Esophagus muscularis mucosa (tissue), 4 donors: ENCODE results near the gene NPTN. TPM values are rescaled to one million over a fixed set of nuclear protein-coding genes. Genes with fewer than 3 reads are reported as not detected.

Source experiments
- DNase-seq: peaks from one replicate; pipeline ENCODE4 v3.0.0-alpha.2; 2017; ENCODE audit errors: extremely low spot score
- H3K27ac ChIP-seq, 4 donors: fragments of 200-600 bp; sonication (generic); replicated peaks in 1 of 4; 1 replicate in 3 of 4; 2 replicates in 1 of 4; pipeline ENCODE4 v1.5.1; 2016 to 2019; ENCODE audit warnings: mild to moderate bottlenecking in 1 of 4
- H3K27me3 ChIP-seq, 4 donors: fragments of 200-600 bp; sonication (generic); one replicate each; pipeline versions ENCODE4 v1.5.1 to v1.6.0; 2016 to 2019
- H3K36me3 ChIP-seq, 4 donors: fragments of 200-600 bp; sonication (generic); one replicate each; pipeline ENCODE4 v1.5.1; 2016 to 2019
- H3K4me1 ChIP-seq, 4 donors: fragments of 200-600 bp; sonication (generic); one replicate each; pipeline ENCODE4 v1.5.1; 2016 to 2019
- H3K4me3 ChIP-seq, 4 donors: fragments of 200-600 bp; sonication (generic); 1 replicate in 2 of 4; 2 replicates in 2 of 4; pipeline ENCODE4 v1.5.1; 2016 to 2019; ENCODE audit warnings: mild to moderate bottlenecking in 4 of 4, moderate library complexity in 1 of 4
- H3K9me3 ChIP-seq, 4 donors: fragments of 200-600 bp; sonication (generic); 1 replicate in 3 of 4; 2 replicates in 1 of 4; pipeline ENCODE4 v1.5.1; 2016 to 2019
- EP300 ChIP-seq: sonication (generic); formaldehyde crosslinking; IDR thresholded peaks from one replicate; pipeline ENCODE4 v1.6.1; 2017; ENCODE audit warnings: antibody characterized with exemption
- POLR2A ChIP-seq: fragments of 450-650 bp; IDR thresholded peaks from one replicate; pipeline ENCODE4 v1.6.1; 2017; ENCODE audit warnings: antibody characterized with exemption, moderate library complexity, mild to moderate bottlenecking, low read depth
- POLR2AphosphoS5 ChIP-seq, 2 donors: sonication (generic); formaldehyde crosslinking; IDR thresholded peaks; one replicate each; pipeline ENCODE4 v1.6.1; 2017; ENCODE audit warnings: antibody characterized with exemption in 2 of 2
- WGBS: methylation state at CpG from one replicate; pipeline ENCODE4 v1.1.5; 2018; 5-methylcytosine and 5-hydroxymethylcytosine counted together
- intact Hi-C: fragments of 100-400 bp; cut with DNase I; formaldehyde crosslinking; loops from one replicate; pipeline ENCODE4 v1.15.1; 2023
- total RNA-seq, 4 donors: library from RNA; depleted of rRNA; stranded (reverse); fragments of >200 nt; gene quantifications; one replicate each; pipeline versions ENCODE4 v1.1.0 to v1.2.1, GENCODE V29; 2016
- TF ChIP-seq, protein P1 (sequence below), 3 experiments: fragments of 200-600 bp in 2 of 3; fragments of 450-650 bp in 1 of 3; sonication (generic) in 2 of 3; IDR thresholded peaks; one replicate each; pipeline ENCODE4 v1.5.1; 2017 to 2019; ENCODE audit warnings: antibody characterized with exemption in 3 of 3, mild to moderate bottlenecking in 2 of 3, moderate library complexity in 1 of 3

The NPTN gene
- total RNA-seq, 4 donors from 2014 or later, result 218 to 281 (median 246) TPM

DNA sequence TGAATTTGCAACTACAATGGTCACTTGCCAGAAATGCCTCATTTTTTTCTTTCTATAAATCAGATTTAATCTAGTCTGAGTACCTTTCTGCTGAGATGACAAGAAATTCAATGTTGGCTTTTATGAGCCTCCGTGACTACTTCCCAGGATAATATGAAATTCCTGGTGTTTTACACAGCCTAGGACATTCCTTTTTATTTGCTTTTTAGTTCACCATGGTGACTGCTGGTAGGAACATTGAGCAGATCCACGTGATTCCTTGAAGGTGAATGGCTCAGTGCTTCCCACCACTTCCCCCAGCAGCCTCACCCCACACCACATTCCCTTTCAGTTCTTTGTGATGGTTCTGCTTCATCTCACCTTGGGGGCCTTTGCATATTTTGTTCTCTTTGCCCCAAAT lies 4.3 kb upstream of the NPTN start:
- intact Hi-C loops, result loop anchor here (2.0 kb wide), 3 partner anchors 61 to 353 kb away; no protein-coding TSS in a partner anchor
- H3K4me1 ChIP-seq, result peaks cover 8 to 21% (median 13%) of the 10 kb centered on the region in 4 donors
- H3K27ac ChIP-seq, result no peak overlapping the region
- no peak overlapping the region for H3K4me3 ChIP-seq
- H3K36me3 ChIP-seq, result no peaks in the 10 kb centered on the region
- H3K27me3 ChIP-seq, result no peaks in the 10 kb centered on the region
- 35% methylated on average over 2 of the region's 2 CpGs for WGBS
- DNase-seq, result no peak
- H3K9me3 ChIP-seq, result no peaks in the 10 kb centered on the region
- TF ChIP-seq POLR2AphosphoS5 (IDR thresholded peaks at IDR 0.05) (no peak), POLR2A (no peak), EP300 (no peak)
- TF ChIP-seq, protein P1, sequence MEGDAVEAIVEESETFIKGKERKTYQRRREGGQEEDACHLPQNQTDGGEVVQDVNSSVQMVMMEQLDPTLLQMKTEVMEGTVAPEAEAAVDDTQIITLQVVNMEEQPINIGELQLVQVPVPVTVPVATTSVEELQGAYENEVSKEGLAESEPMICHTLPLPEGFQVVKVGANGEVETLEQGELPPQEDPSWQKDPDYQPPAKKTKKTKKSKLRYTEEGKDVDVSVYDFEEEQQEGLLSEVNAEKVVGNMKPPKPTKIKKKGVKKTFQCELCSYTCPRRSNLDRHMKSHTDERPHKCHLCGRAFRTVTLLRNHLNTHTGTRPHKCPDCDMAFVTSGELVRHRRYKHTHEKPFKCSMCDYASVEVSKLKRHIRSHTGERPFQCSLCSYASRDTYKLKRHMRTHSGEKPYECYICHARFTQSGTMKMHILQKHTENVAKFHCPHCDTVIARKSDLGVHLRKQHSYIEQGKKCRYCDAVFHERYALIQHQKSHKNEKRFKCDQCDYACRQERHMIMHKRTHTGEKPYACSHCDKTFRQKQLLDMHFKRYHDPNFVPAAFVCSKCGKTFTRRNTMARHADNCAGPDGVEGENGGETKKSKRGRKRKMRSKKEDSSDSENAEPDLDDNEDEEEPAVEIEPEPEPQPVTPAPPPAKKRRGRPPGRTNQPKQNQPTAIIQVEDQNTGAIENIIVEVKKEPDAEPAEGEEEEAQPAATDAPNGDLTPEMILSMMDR (IDR thresholded peaks at IDR 0.05), result no peak

- no peak for TF ChIP-seq EP300
- TF ChIP-seq POLR2A, result no peak
- TF ChIP-seq POLR2AphosphoS5 (IDR thresholded peaks at IDR 0.05), result no peak
- TF ChIP-seq, protein P1 (IDR thresholded peaks at IDR 0.05), result no peak
Measured at GRCh38 chr15:73633991-73634495, 854 bp upstream of the NPTN start.

GRCh38 chr15:73632670-73633058 lies 525 bp downstream of the NPTN start:
- DNase-seq, result no peak
- intact Hi-C loops, result no loop called here
- Histone ChIP-seq H3K9me3 (no peaks in the 10 kb centered on the region), H3K4me1 (peaks cover 42 to 65% (median 57%) of the 10 kb centered on the region in 4 donors), H3K27me3 (no peaks in the 10 kb centered on the region), H3K36me3 (no peaks in the 10 kb centered on the region), H3K27ac (peak overlapping the region; percentile 94 to 99 (median 98)), H3K4me3 (peak overlapping the region; percentile 70 to 100 (median 95))
- TF ChIP-seq EP300 (no peak), POLR2AphosphoS5 (IDR thresholded peaks at IDR 0.05) (no peak), POLR2A (no peak)
- TF ChIP-seq, protein P1 (IDR thresholded peaks at IDR 0.05), result no peak
- WGBS, result under 1% methylated on average over 22 of the region's 40 CpGs

More at GRCh38 chr15:73633991-73634495, 854 bp upstream of the NPTN start:
- peak overlapping the region; percentile 70 to 100 (median 95) for H3K4me3 ChIP-seq
- no peaks in the 10 kb centered on the region for H3K27me3 ChIP-seq
- 60% methylated on average over 6 of the region's 6 CpGs for WGBS
- intact Hi-C loops, result no loop called here
- H3K27ac ChIP-seq, result peak overlapping the region; percentile 77 to 99 (median 96)
- DNase-seq, result no peak
- H3K36me3 ChIP-seq, result no peaks in the 10 kb centered on the region
- H3K9me3 ChIP-seq, result no peaks in the 10 kb centered on the region
- H3K4me1 ChIP-seq, result peaks cover 34 to 53% (median 43%) of the 10 kb centered on the region in 4 donors

DNA sequence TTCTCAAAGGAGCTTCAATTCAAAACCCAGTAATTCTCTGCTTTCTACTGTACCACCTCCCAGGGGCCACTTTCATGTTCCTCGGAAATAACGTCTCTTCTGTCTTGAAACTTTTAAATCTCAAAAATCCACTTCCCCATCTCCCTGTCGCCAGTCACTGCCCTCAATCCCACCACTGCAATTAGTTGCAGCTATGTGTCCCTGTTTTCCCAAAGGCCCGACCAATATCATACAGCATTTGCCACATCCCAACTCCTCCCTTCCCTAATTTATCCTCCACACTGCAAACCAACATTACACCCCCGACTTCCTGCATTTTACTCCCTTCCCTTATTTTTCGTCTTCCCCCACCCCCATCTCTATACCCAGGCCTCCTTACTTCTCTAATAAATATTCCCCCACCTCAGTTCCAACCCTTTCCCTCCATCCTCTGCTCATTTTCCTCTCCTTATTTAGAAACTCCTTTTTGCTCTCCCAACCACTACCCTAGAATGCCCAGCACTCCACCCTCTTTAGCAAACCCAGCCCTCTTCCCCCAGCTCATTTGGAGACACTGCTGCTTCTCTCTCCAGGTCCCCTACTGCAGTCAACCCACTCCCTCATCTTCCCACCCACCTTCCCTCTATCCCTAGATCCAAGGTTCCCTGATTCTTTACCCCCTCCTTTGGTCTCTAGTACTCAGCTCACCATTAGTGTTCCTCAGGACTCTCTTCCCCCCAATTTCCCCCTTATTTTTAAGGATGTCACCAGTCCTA lies 1.1 kb downstream of the NPTN start:
- Histone ChIP-seq H3K27ac (peak overlapping the region; percentile 94 to 99 (median 98)), H3K27me3 (no peaks in the 10 kb centered on the region), H3K36me3 (no peaks in the 10 kb centered on the region), H3K9me3 (no peaks in the 10 kb centered on the region), H3K4me1 (peaks cover 48 to 71% (median 63%) of the 10 kb centered on the region in 4 donors), H3K4me3 (peak overlapping the region; percentile 70 to 100 (median 95))
- no peak for DNase-seq
- TF ChIP-seq, protein P1 (IDR thresholded peaks at IDR 0.05), result no peak
- TF ChIP-seq POLR2A, result no peak
- TF ChIP-seq POLR2AphosphoS5 (IDR thresholded peaks at IDR 0.05), result peak; percentile 84 to 96
- 4% methylated on average over 6 of the region's 6 CpGs for WGBS
- intact Hi-C loops, result no loop called here
